ENCODE data around the gene GORASP2. TPM values are rescaled to one million over a fixed set of nuclear protein-coding genes. Genes with fewer than 3 reads are reported as not detected.

GORASP2 gene
- total RNA-seq, 4 donors from 2014 or later: 30.6 to 45.2 (median 35.3) TPM

DNA sequence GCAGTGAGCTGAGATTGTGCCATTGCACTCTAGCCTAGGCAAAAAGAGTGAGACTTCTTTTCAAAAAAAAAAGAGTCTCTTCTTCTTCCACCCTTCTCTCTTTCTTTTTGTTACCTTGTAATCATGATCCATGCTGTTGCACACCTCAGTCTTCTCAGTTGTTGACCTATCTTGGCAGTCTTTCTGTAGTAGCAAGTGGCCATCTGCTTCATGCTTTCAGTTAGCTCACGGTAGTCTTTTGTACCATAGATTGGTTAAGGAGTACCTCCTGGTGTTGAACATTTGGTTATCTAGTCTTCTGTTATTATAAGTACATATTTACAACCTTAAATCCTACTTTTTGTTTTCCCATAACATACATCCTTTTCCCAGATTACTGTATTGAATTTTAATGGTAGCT, 3.1 kb downstream of the GORASP2 start:
- Histone ChIP-seq H3K27me3 (no peaks in the 10 kb centered on the region), H3K9me3 (no peaks in the 10 kb centered on the region), H3K36me3 (peaks cover 0 to 7% (median 0%) of the 10 kb centered on the region in 3 donors), H3K4me1 (peaks cover 0 to 24% (median 5%) of the 10 kb centered on the region in 4 donors), H3K27ac (no peak overlapping the region), H3K4me3 (no peak overlapping the region)
- no peak for DNase-seq
- TF ChIP-seq POLR2A (IDR thresholded peaks at IDR 0.05): no peak
- TF ChIP-seq, protein P1, sequence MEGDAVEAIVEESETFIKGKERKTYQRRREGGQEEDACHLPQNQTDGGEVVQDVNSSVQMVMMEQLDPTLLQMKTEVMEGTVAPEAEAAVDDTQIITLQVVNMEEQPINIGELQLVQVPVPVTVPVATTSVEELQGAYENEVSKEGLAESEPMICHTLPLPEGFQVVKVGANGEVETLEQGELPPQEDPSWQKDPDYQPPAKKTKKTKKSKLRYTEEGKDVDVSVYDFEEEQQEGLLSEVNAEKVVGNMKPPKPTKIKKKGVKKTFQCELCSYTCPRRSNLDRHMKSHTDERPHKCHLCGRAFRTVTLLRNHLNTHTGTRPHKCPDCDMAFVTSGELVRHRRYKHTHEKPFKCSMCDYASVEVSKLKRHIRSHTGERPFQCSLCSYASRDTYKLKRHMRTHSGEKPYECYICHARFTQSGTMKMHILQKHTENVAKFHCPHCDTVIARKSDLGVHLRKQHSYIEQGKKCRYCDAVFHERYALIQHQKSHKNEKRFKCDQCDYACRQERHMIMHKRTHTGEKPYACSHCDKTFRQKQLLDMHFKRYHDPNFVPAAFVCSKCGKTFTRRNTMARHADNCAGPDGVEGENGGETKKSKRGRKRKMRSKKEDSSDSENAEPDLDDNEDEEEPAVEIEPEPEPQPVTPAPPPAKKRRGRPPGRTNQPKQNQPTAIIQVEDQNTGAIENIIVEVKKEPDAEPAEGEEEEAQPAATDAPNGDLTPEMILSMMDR (IDR thresholded peaks at IDR 0.05): no peak

DNA sequence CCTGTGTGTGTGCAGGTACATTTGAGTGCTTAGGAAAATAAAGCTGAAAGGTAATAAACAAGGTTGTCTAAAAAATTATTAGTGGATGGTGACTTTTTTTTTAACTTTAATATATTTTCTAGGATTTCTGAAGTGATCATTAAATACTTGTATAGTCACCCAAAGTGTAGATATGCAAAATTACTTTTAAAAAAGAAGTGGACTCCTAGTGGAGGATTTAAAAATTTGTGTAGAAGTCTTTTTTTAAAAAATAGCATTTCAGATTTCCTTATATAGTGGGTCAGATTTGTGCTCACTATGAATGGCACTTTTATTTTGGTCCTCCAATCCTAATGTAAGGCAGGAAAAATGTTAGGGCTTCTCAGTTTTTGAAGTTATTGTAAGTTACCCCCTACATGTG, 3.9 kb downstream of the GORASP2 start:
- peaks cover 0 to 13% (median 0%) of the 10 kb centered on the region in 3 donors for H3K36me3 ChIP-seq
- H3K4me3 ChIP-seq: no peak overlapping the region
- H3K27me3 ChIP-seq: no peaks in the 10 kb centered on the region
- DNase-seq: no peak
- H3K27ac ChIP-seq: no peak overlapping the region
- TF ChIP-seq, protein P1 (IDR thresholded peaks at IDR 0.05): no peak
- TF ChIP-seq POLR2A (IDR thresholded peaks at IDR 0.05): no peak
- peaks cover 0 to 24% (median 5%) of the 10 kb centered on the region in 4 donors for H3K4me1 ChIP-seq
- H3K9me3 ChIP-seq: no peaks in the 10 kb centered on the region

DNA sequence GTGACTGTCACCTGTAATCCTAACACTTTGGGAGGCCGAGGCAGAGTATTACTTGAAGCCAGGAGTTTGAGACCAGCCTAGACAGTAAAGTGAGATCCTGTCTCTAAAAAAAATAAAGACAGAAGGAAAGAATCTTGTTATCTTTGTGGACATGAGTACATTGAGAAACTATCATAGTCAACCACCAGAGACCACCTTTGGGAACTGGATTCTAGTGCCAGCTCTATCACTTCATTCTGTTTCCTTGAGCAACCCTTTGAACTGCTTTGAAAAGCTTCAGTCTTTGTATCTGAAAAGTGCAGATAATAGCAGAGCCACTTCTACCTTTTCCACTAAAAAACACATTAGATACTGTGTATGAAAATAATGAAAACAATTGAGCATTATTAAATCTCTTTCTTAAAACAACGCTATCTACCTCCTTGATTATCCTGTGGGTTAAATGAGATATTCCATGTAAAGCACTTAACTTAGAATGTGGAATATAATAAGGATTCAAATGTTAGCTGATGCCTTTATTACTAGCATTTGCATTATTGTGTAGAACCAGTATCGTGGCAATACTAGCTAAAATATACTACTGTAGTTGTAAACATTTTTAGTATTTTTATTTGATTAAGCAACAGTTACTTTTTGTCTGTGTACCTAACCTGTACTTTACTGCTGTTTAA, 8.8 kb downstream of the GORASP2 start:
- H3K36me3 ChIP-seq: peaks cover 0 to 13% (median 0%) of the 10 kb centered on the region in 3 donors
- H3K27ac ChIP-seq: no peak overlapping the region
- no peaks in the 10 kb centered on the region for H3K4me1 ChIP-seq
- DNase-seq: no peak
- H3K27me3 ChIP-seq: no peaks in the 10 kb centered on the region
- TF ChIP-seq POLR2A (IDR thresholded peaks at IDR 0.05): no peak
- TF ChIP-seq, protein P1 (IDR thresholded peaks at IDR 0.05): no peak
- no peak overlapping the region for H3K4me3 ChIP-seq
- no peaks in the 10 kb centered on the region for H3K9me3 ChIP-seq

- TF ChIP-seq, protein P1 (IDR thresholded peaks at IDR 0.05): no peak
- no peak for TF ChIP-seq POLR2A (IDR thresholded peaks at IDR 0.05)
- Histone ChIP-seq H3K4me1 (no peaks in the 10 kb centered on the region), H3K36me3 (peaks cover 0 to 13% (median 0%) of the 10 kb centered on the region in 3 donors), H3K27me3 (no peaks in the 10 kb centered on the region), H3K4me3 (no peak overlapping the region), H3K27ac (no peak overlapping the region), H3K9me3 (no peaks in the 10 kb centered on the region)
- no peak for DNase-seq
Measured at GRCh38 chr2:170940066-170940465, 11.0 kb downstream of the GORASP2 start.

- Histone ChIP-seq H3K27me3 (no peaks in the 10 kb centered on the region), H3K36me3 (peaks cover 0 to 3% (median 0%) of the 10 kb centered on the region in 3 donors), H3K27ac (no peak overlapping the region), H3K4me1 (no peaks in the 10 kb centered on the region), H3K4me3 (no peak overlapping the region), H3K9me3 (no peaks in the 10 kb centered on the region)
- no peak for TF ChIP-seq POLR2A (IDR thresholded peaks at IDR 0.05)
- TF ChIP-seq, protein P1 (IDR thresholded peaks at IDR 0.05): no peak
- DNase-seq: no peak
Measured at GRCh38 chr2:170942615-170943014, 13.6 kb downstream of the GORASP2 start.

All from Peyer's patch (tissue), 4 donors.